Glomerular visceral epithelial cell (primary cell): ENCODE data around the gene RIN3.

Experiments used
- DNase-seq: peaks from one replicate; pipeline ENCODE4 v3.0.0-alpha.2; 2016; ENCODE audit errors: extremely low spot score

Gene RIN3

DNA sequence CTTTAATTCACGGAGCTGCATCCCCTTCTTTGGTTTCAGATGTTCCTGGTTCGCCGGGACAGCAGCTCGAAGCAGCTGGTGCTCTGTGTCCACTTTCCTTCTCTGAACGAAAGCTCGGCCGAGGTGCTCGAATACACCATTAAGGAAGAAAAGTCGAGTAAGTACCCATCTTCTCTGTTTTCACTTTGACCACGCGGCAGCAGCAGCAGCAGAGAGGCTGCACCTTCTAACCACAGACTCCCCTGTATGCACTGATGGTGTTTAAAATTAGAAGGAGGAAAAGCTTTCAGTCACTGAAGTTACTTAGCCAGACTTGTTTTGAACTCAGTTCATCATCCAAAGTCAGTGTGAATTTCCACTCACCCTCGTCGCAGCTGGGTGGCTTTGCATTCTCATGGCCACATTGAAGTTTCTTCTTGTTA lies 63.8 kb downstream of the RIN3 start:
- no peak for DNase-seq

- peak; percentile 8 for DNase-seq
Measured at GRCh38 chr14:92578511-92578910, 64.9 kb downstream of the RIN3 start.

DNA sequence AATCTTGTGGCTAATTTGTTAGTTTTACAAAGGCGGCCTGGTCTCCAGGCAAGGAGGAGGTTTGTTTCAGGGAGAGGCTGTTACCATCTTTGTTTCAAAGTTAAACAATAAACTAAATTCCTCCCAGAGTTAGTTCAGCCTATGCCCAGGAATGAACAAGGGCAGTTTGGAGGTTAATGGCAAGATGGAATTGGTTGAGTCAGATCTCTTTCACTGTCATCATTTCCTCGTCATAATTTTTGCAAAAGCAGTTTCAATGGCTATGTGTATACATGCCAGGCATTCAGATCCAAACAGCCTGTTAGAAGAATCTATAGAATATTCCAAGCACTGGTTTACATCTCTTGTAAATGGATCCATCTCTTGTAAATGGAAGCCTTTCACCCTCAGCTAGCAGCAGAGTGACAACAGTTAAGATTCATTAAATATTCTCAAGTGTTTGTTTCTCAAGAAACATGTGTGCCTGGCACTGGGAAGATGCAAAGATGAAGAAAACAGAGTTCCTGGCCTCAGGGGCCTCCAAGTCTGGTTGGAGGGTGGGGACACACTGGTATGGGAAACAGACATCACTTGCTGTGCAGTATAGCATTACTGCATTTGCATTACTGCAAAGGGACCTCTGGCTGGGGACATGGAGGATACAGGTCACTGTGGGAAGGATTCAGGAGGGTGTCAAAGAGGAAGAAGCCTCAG lies 65.8 kb downstream of the RIN3 start:
- DNase-seq, result no peak

DNA sequence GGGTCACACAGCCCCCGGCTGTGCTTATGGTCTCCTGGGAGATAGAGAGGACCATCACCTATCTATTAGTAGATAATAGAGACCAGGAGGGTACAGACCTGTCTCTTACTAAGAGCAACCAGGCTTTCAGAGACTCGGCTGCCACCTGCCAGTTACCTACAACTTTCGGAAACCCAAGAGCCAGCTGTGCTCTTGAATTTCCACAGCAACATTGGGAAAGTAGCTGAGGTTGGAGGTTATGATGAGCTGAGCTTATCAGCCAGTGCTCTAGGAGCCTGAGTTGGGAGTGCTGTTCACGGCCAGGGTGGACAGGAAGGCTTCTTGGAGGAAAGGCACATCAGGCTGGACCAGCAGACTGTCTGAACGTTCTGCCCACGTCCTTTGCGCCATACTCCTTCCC lies 67.6 kb downstream of the RIN3 start:
- DNase-seq, result no peak

- DNase-seq, result no peak
Measured at GRCh38 chr14:92581966-92582566, 68.5 kb downstream of the RIN3 start.

DNA sequence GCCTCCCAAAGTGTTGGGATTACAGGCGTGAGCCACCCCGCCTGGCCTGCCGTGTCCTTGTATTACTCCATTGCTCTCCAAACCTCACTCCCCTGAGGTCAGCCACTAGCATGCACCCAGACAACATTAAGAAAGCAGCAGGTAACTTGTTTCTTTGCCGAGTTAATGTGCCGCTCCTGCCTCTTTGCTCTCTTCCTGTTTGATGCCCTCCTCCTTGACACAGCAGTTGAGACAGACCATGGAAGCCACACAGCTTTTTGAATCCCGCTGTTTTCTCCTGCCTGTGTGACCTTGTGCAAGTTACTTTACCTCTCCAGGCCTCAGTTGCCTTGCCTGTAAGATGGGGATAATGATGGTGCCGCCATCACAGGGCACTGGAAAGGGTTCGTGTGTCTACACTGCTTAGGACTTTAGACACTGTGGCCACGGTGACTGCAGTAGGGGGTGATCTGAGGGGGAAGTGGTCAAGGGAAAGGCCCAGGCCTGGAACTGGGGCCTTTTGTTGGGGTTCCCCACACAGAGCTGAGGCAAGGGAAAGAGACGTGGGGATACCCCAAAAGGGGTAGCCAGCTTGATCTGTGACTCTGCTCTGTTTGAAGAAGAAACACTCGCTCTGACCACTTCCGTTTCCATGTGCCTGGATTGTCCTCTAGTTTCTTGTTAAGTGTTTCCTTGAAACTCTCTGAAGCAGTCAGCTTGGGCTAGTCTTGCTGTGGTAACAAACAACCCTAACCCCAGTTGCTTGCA lies 69.3 kb downstream of the RIN3 start:
- no peak for DNase-seq

DNA sequence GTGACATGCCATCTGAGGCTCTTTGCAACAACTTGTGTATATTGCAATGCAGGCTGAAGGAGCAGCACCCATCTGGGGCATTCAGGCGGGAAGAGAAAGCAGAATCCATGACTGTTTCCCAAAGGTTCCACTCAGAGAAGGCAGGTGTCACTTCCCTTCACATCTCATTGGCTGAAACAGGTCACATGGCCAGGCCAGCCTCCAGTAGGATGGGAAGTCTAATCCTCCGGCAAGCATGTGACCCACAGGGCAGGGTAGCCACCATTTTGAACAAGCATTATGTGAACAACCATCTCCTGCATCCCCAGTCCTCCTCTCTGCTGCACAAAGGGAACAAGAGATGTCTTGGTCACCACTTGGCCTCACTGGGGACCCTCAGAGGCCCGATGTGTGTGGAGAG lies 70.6 kb downstream of the RIN3 start:
- no peak for DNase-seq

GRCh38 chr14:92584816-92585215 lies 71.2 kb downstream of the RIN3 start:
- no peak for DNase-seq

GRCh38 chr14:92585981-92586937 lies 72.7 kb downstream of the RIN3 start:
- peak; percentile 77 for DNase-seq

DNA sequence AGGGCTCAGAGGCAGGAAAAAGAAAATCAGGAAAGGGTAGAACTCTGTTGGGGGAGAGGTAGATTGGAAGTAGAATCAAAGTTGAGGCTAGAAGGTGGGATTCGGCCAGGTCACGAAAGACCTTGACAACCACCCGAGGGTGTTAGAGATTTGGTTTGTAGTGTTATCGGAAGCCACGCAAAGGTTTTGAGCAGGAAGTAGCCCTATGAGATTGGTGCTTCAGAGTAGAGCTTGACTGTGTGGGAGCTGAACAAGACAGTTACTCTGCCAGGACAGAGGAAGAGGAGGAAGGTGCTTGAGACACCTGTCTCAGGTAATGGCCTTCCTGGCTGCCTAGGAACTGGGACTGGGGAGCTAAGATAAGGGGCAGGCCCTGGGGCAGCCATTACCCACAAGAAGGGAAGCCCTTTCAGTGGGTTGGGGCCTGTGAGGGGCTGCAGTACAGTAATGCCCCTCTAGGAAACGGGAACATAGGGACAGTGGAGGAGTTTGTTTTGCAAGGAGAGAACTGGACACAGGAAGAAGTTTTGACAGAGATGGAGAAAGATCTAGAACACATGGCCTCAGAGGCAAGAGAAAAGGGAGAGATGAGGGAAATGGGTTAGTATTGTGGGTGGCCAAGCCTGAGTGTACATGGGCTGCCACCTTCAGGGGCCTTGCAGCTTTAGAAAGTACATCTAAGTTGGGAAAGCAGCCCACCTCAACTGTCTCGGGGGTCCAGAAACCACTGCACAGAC lies 73.5 kb downstream of the RIN3 start:
- no peak for DNase-seq

DNA sequence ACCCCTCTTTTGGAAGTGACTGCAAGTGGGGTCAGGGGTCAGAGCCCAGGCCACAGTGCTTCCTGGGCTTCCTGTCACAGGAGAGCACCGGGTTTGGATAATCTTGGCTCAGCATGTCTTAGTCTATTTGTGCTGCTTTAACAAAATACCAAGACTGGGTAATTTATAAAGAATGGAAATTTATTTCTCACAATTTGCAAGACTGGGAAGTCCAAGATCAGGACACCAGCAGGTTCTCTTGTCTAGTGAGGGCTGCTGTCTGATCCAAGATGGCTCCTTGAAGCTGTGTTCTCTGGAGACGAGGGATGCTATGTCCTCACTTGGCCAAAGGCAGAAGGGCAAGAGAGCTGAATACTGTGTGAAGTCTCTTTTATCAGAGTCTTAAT lies 74.1 kb downstream of the RIN3 start:
- DNase-seq, result no peak

DNA sequence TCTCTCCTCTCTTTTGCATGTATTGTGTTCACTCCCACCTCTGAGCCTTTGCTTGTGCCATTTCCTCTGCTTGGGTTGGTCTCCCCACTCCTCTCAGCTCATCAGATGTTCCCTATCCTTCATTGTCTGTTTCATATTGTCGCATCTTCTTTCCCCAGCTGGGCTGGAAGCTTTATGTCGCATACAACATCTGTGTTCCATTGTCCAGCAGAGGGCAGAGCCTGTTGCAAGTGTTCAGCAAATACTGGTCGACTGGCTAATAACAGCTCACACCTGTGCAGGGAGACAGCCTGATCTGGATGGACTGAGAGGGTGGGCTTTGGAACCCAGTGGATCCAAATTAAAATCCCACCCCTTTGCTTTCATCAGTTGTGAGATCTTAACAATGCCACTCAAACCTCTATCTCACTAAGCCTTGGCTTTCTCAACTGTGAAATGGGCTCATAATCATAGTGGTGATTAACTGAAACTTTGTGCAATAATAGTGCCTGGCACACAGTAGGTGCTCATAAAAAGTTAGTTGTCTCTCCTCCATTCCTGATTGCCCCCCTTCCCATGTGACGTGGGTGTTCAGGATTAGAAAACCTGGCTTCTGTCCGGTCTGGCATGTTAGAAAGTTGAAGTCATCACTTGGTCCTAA lies 75.8 kb downstream of the RIN3 start:
- peak; percentile 9 for DNase-seq

- DNase-seq, result no peak
Measured at GRCh38 chr14:92590176-92590575, 76.6 kb downstream of the RIN3 start.

DNA sequence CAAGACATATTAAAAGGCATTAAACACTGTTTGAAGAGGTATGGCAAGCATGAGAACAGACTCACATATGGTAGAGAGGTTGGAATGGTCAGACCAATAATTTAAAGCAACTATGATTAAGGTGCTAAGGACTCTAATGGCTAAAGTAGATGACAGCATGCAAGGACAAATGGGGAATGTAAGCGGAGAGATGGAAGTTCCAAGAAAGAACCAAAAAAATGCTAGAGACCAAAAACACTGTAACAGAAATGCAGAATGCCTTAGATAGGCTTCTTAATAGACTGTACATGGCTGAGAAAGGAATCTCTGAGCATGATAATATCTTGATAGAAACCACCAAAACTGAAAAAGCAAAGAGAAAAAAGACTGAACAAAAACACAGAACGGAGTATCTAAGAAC lies 77.4 kb downstream of the RIN3 start:
- no peak for DNase-seq

- DNase-seq, result no peak
Measured at GRCh38 chr14:92591346-92591745, 77.8 kb downstream of the RIN3 start.

DNA sequence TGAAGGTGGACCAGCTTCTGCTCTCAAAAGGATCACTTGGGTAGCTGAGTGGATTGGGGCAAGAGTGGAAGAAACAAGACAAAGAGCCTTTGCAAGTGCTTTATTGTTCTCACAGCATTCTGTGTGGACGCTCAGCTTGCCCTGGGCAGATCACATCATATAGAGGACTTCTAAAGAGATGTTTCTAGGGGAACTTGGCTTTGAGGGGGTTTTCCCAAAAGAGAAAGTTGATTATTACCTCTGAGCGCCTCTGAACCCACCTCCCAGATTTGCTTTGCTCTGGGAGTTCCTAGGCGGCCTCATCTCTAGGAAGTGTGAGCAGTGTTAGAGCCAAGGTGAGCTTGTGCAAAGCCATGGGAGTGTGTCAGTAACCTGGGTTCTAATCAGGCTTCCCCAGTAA lies 81.7 kb downstream of the RIN3 start:
- no peak for DNase-seq

GRCh38 chr14:92596331-92596907 lies 82.8 kb downstream of the RIN3 start:
- DNase-seq, result no peak

DNA sequence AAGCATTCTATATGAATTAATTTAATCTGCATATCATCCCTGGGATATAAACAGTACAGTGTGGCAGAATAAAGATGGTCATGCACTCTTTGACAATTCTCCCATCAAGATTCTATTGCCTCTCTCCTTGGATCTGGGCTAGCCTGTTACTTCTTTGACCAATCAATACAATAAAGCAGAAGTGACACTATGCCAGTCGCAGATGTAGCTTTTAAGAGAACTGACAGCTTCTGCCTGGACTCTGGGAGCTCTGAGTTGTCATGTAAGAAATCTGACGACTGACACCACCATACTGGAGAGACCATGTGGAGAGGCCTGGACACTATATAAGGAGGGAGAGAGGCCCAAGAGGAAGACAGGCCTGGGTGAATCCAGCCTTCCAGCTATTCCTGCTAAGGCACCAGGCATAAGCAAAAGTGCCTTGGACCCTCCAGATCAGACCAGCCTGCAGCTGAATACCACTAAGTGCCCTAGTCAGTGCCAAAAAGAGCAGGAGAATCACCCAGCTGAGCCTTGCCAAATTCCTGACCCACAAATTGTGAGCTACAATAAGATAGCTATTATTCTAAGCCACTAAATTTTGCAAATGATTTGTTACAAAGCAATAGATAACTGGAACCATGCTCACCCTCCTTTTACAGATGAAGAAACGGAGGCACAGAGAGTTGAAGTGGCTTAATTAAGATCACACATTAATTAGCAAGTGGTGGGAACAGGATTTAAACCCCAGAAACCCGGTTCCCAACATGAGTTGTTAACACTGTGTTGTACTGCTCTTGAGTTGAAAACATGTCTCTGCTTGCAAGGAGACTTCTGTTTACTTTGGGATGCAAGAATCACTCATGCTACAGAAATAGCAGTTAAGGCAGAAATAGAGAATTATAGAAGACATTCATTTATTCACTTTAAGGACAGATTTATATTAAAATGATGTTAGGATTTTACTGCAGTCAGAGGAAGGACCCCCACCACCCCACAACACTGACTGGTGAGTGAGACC lies 84.6 kb downstream of the RIN3 start:
- no peak for DNase-seq

- no peak for DNase-seq
Measured at GRCh38 chr14:92599811-92600210, 86.2 kb downstream of the RIN3 start.
